ENCODE data around the gene CYB5D1. TPM values are rescaled to one million over a fixed set of nuclear protein-coding genes. Genes with fewer than 3 reads are reported as not detected.

CYB5D1 gene
- total RNA-seq, 1 donor, result 11.2 TPM

- H3K4me3 ChIP-seq (ENCODE audit: low read depth, low read length), result peak within 1 kb of the TSS; percentile 65
- DNase-seq (ENCODE audit: low read depth), result peak; percentile 19
- no peak for TF ChIP-seq CTCF (IDR thresholded peaks at IDR 0.05; ENCODE audit: insufficient read depth, low read length)
Measured at GRCh38 chr17:7888184-7888920, 30.5 kb downstream of the CYB5D1 start, which contains the start of gene CHD3. CHD3 (plus strand) TSS chr17:7888789; CDS start chr17:7889001, 212 bp downstream.

- TF ChIP-seq CTCF (IDR thresholded peaks at IDR 0.05; ENCODE audit: insufficient read depth, low read length), result peak; percentile 58
- H3K4me3 ChIP-seq (ENCODE audit: low read depth, low read length), result peak overlapping the region; percentile 35
- DNase-seq (ENCODE audit: low read depth), result peak; percentile 94
Measured at GRCh38 chr17:7889166-7889955, 31.6 kb downstream of the CYB5D1 start.

- no peak for DNase-seq (ENCODE audit: low read depth)
- H3K4me3 ChIP-seq (ENCODE audit: low read depth, low read length), result no peak overlapping the region
- no peak for TF ChIP-seq CTCF (IDR thresholded peaks at IDR 0.05; ENCODE audit: insufficient read depth, low read length)
Measured at GRCh38 chr17:7893187-7893880, 35.5 kb downstream of the CYB5D1 start.

GRCh38 chr17:7894226-7894625, 36.4 kb downstream of the CYB5D1 start:
- no peak overlapping the region for H3K4me3 ChIP-seq (ENCODE audit: low read depth, low read length)
- TF ChIP-seq CTCF (IDR thresholded peaks at IDR 0.05; ENCODE audit: insufficient read depth, low read length), result no peak
- no peak for DNase-seq (ENCODE audit: low read depth)

- no peak for TF ChIP-seq CTCF (IDR thresholded peaks at IDR 0.05; ENCODE audit: insufficient read depth, low read length)
- H3K4me3 ChIP-seq (ENCODE audit: low read depth, low read length), result no peak overlapping the region
- no peak for DNase-seq (ENCODE audit: low read depth)
Measured at GRCh38 chr17:7894866-7895265, 37.1 kb downstream of the CYB5D1 start.

- DNase-seq (ENCODE audit: low read depth), result no peak
- no peak for TF ChIP-seq CTCF (IDR thresholded peaks at IDR 0.05; ENCODE audit: insufficient read depth, low read length)
- H3K4me3 ChIP-seq (ENCODE audit: low read depth, low read length), result no peak overlapping the region
Measured at GRCh38 chr17:7897090-7897489, 39.3 kb downstream of the CYB5D1 start.
